Liver (tissue), 9 donors: Measurements from ENCODE around the gene STING1. TPM values are rescaled to one million over a fixed set of nuclear protein-coding genes. Genes with fewer than 3 reads are reported as not detected.

Experiments
- DNase-seq: peaks from one replicate; pipeline ENCODE4 v3.0.0-alpha.2; 2017; ENCODE audit warnings: low spot score
- H3K27ac ChIP-seq, 2 donors: one replicate each; pipeline ENCODE4 v1.7.0; 2013; ENCODE audit warnings: inconsistent platforms in 2 of 2, low read length in 2 of 2, control low read depth in 1 of 2, low read depth in 1 of 2, mild to moderate bottlenecking in 1 of 2
- H3K27me3 ChIP-seq, 4 donors: one replicate each; pipeline versions ENCODE4 v1.6.1 to v1.7.0; 2013; ENCODE audit warnings: low read length in 3 of 4, inconsistent platforms in 1 of 4, mild to moderate bottlenecking in 1 of 4, moderate library complexity in 1 of 4; ENCODE audit not compliant: control insufficient read depth in 4 of 4, insufficient read depth in 4 of 4
- H3K36me3 ChIP-seq, 4 donors: one replicate each; pipeline versions ENCODE4 v1.6.1 to v1.7.0; 2013; ENCODE audit warnings: low read length in 3 of 4, mild to moderate bottlenecking in 3 of 4, low read depth in 1 of 4, moderate library complexity in 1 of 4; ENCODE audit not compliant: control insufficient read depth in 4 of 4, insufficient read depth in 3 of 4
- H3K4me1 ChIP-seq, 4 donors: one replicate each; pipeline versions ENCODE4 v1.6.1 to v1.7.0; 2013; ENCODE audit warnings: low read length in 3 of 4, mild to moderate bottlenecking in 3 of 4, moderate library complexity in 1 of 4; ENCODE audit not compliant: control insufficient read depth in 4 of 4, insufficient read depth in 4 of 4
- H3K4me3 ChIP-seq, 3 donors: one replicate each; pipeline versions ENCODE4 v1.6.1 to v1.7.0; 2013; ENCODE audit warnings: low read length in 3 of 3, control low read depth in 1 of 3, low read depth in 1 of 3, mild to moderate bottlenecking in 1 of 3
- H3K9ac ChIP-seq, 2 donors: one replicate each; pipeline ENCODE4 v1.7.0; 2013; ENCODE audit warnings: low read length in 2 of 2, mild to moderate bottlenecking in 2 of 2, moderate library complexity in 2 of 2, control low read depth in 1 of 2, low read depth in 1 of 2
- H3K9me3 ChIP-seq, 4 donors: one replicate each; pipeline versions ENCODE4 v1.6.1 to v1.7.0; 2013; ENCODE audit warnings: low read length in 3 of 4; ENCODE audit not compliant: control insufficient read depth in 4 of 4
- ATF3 ChIP-seq: IDR thresholded peaks from 2 replicates; pipeline ENCODE4 v1.6.1; 2016; ENCODE audit warnings: antibody characterized with exemption
- CTCF ChIP-seq: fragments of 150-350 bp; IDR thresholded peaks from 2 replicates; pipeline ENCODE4 v1.5.1; 2017; ENCODE audit warnings: improper control_type of control experiment, low read depth, low read length; ENCODE audit not compliant: missing input control
- EGR1 ChIP-seq, 2 donors: IDR thresholded peaks; 2 replicates each; pipeline ENCODE4 v1.6.1; 2016 to 2018; ENCODE audit warnings: antibody characterized with exemption in 2 of 2, low read depth in 2 of 2
- FOXA1 ChIP-seq: IDR thresholded peaks from 2 replicates; pipeline ENCODE4 v1.6.1; 2016; ENCODE audit warnings: antibody characterized with exemption
- FOXA2 ChIP-seq: IDR thresholded peaks from 2 replicates; pipeline ENCODE4 v1.6.1; 2016; ENCODE audit warnings: antibody characterized with exemption
- GABPA ChIP-seq, 2 donors: IDR thresholded peaks in 1 of 2; conservative IDR thresholded peaks in 1 of 2; 2 replicates each; pipeline ENCODE4 v1.6.1; 2016; ENCODE audit warnings: antibody characterized with exemption in 2 of 2, mild to moderate bottlenecking in 1 of 2, moderate library complexity in 1 of 2
- HNF4A ChIP-seq, 2 donors: conservative IDR thresholded peaks; 2 replicates each; pipeline ENCODE4 v1.6.1; 2016; ENCODE audit warnings: antibody characterized with exemption in 2 of 2, mild to moderate bottlenecking in 2 of 2
- HNF4G ChIP-seq: IDR thresholded peaks from 2 replicates; pipeline ENCODE4 v1.6.1; 2016; ENCODE audit warnings: antibody characterized with exemption
- JUND ChIP-seq, 2 donors: IDR thresholded peaks; 2 replicates each; pipeline ENCODE4 v1.6.1; 2016; ENCODE audit warnings: antibody characterized with exemption in 2 of 2
- MAX ChIP-seq: IDR thresholded peaks from 2 replicates; pipeline ENCODE4 v1.6.1; 2016; ENCODE audit warnings: antibody characterized with exemption
- NR2F2 ChIP-seq: IDR thresholded peaks from 2 replicates; pipeline ENCODE4 v1.6.1; 2016; ENCODE audit warnings: antibody characterized with exemption
- RAD21 ChIP-seq, 2 donors: IDR thresholded peaks; 2 replicates each; pipeline ENCODE4 v1.6.1; 2016; ENCODE audit warnings: antibody characterized with exemption in 2 of 2, mild to moderate bottlenecking in 2 of 2
- RXRA ChIP-seq, 2 donors: IDR thresholded peaks; 2 replicates each; pipeline ENCODE4 v1.6.1; 2017 to 2018; ENCODE audit warnings: antibody characterized with exemption in 2 of 2, mild to moderate bottlenecking in 1 of 2
- SP1 ChIP-seq: IDR thresholded peaks from 2 replicates; pipeline ENCODE4 v1.6.1; 2018; ENCODE audit warnings: antibody characterized with exemption, mild to moderate bottlenecking
- TAF1 ChIP-seq: conservative IDR thresholded peaks from 2 replicates; pipeline ENCODE4 v1.6.1; 2016; ENCODE audit warnings: antibody characterized with exemption, mild to moderate bottlenecking
- YY1 ChIP-seq: IDR thresholded peaks from 2 replicates; pipeline ENCODE4 v1.6.1; 2016; ENCODE audit warnings: antibody characterized with exemption, mild to moderate bottlenecking
- ZBTB33 ChIP-seq: IDR thresholded peaks from 2 replicates; pipeline ENCODE4 v1.6.1; 2016; ENCODE audit warnings: antibody characterized with exemption
- WGBS: extraction: QIAGEN DNeasy Blood & Tissue Kit; methylation state at CpG from one replicate; pipeline ENCODE4 v1.1.7; 2013; 5-methylcytosine and 5-hydroxymethylcytosine counted together
- polyA plus RNA-seq, 2 donors: library from polyadenylated mRNA; stranded (reverse) in 1 of 2; unstranded in 1 of 2; fragments of 200-250 nt in 1 of 2; fragments of >200 nt in 1 of 2; fragmentation: Nextera tagmentation in 1 of 2; extraction: Ambion mirVana in 1 of 2; gene quantifications; one replicate each; pipeline versions ENCODE4 v1.2.1 to v1.2.3, GENCODE V29; 2013 to 2015
- total RNA-seq, 2 donors: library from RNA; depleted of rRNA; stranded (reverse); fragments of >200 nt; gene quantifications; one replicate each; pipeline ENCODE4 v1.2.3, GENCODE V29; 2014
- donor health status: healthy.
- donor health status: healthy.
- donor health status: healthy.
- donor health status: healthy.
- donor health status: healthy.

STING1 gene
- total and polyA plus RNA-seq, 4 donors, result 6.3 to 13.6 (median 10.3) TPM

- TF ChIP-seq HNF4G, result no peak
- TF ChIP-seq EGR1 (IDR thresholded peaks at IDR 0.05; ENCODE audit: low read depth in 2 of 2), result no peak
Measured at GRCh38 chr5:139439013-139439903, 43.3 kb downstream of the STING1 start, which contains the start of gene DNAJC18 (continued).

GRCh38 chr5:139438707-139439012, 43.9 kb downstream of the STING1 start:
- Histone ChIP-seq H3K27me3 (no peaks in the 10 kb centered on the region), H3K9me3 (no peaks in the 10 kb centered on the region), H3K4me3 (peak overlapping the region; percentile 72 to 90 (median 86)), H3K4me1 (peaks cover 0 to 11% (median 2%) of the 10 kb centered on the region in 4 donors), H3K27ac (no peak overlapping the region), H3K9ac (no peak overlapping the region), H3K36me3 (no peaks in the 10 kb centered on the region)
- DNase-seq, result no peak
- TF ChIP-seq EGR1 (IDR thresholded peaks at IDR 0.05; ENCODE audit: low read depth in 2 of 2) (no peak), CTCF (no peak), ZBTB33 (no peak), SP1 (no peak), RAD21 (IDR thresholded peaks at IDR 0.05) (no peak), TAF1 (no peak), GABPA (IDR thresholded peaks at IDR 0.05 in 1 of 2, conservative IDR thresholded peaks at IDR 0.05 in 1 of 2) (no peak), YY1 (no peak), FOXA2 (no peak), RXRA (IDR thresholded peaks at IDR 0.05) (no peak), JUND (IDR thresholded peaks at IDR 0.05) (no peak), MAX (no peak), HNF4A (conservative IDR thresholded peaks at IDR 0.05) (no peak)
- 38% methylated on average over 8 of the region's 8 CpGs for WGBS

GRCh38 chr5:139435676-139436075, 46.9 kb downstream of the STING1 start:
- Histone ChIP-seq H3K36me3 (no peaks in the 10 kb centered on the region), H3K4me1 (peaks cover 0 to 11% (median 2%) of the 10 kb centered on the region in 4 donors), H3K27ac (no peak overlapping the region), H3K4me3 (no peak overlapping the region), H3K9me3 (no peaks in the 10 kb centered on the region), H3K27me3 (no peaks in the 10 kb centered on the region), H3K9ac (no peak overlapping the region)
- no peak for DNase-seq
- WGBS, result 95% methylated on average over 3 of the region's 3 CpGs
- TF ChIP-seq HNF4A (conservative IDR thresholded peaks at IDR 0.05) (no peak), GABPA (IDR thresholded peaks at IDR 0.05 in 1 of 2, conservative IDR thresholded peaks at IDR 0.05 in 1 of 2) (no peak), MAX (no peak), SP1 (no peak), NR2F2 (no peak), FOXA1 (no peak), RAD21 (IDR thresholded peaks at IDR 0.05) (no peak), RXRA (IDR thresholded peaks at IDR 0.05) (no peak), CTCF (no peak), ZBTB33 (no peak), HNF4G (no peak), ATF3 (no peak), JUND (IDR thresholded peaks at IDR 0.05) (no peak), FOXA2 (no peak), TAF1 (no peak)
